ENCODE measurements around the gene TUBA1C.

DNA sequence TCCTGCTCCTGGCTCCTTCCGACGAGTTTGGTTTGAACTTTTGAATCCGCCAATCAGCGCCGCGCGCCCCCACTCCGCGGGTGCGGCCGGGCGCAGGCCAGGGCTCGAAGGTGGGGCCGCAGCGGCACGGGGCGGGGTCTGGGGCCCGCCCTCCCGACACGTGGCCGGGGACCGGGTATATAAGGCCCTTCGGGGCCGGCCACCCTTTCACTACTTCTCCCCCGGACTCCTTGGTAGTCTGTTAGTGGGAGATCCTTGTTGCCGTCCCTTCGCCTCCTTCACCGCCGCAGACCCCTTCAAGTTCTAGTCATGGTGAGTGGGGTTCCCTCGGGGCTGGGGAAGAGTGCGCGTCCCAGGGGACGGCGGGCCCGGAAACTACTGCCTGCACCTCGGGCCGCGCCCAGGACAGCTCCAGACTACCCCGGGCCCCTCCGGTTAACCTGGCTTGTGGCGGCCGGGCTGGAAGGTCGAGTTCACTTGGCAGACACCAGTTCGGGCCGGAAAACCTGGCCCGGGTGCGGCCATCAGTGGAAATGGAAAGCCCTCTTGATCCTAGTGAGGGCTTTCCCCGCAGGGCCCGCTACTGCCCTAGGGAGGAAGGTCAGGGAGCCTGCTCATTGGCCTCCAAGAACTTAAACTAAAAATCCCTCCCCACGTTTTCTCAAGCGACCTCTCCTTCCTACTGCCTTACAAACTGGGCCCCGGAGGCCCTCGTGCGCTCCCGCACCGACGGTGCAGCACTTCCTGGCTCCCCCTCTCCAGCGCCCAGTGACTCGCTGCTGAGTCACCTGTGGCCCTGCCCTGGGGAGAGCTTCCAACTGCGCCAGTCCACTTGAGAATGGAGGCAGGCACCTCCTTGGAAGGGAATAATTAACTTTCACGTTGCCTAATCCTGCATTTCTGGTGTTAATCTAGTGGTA is at the start of gene TUBA1C:
- TF ChIP-seq, protein P1, sequence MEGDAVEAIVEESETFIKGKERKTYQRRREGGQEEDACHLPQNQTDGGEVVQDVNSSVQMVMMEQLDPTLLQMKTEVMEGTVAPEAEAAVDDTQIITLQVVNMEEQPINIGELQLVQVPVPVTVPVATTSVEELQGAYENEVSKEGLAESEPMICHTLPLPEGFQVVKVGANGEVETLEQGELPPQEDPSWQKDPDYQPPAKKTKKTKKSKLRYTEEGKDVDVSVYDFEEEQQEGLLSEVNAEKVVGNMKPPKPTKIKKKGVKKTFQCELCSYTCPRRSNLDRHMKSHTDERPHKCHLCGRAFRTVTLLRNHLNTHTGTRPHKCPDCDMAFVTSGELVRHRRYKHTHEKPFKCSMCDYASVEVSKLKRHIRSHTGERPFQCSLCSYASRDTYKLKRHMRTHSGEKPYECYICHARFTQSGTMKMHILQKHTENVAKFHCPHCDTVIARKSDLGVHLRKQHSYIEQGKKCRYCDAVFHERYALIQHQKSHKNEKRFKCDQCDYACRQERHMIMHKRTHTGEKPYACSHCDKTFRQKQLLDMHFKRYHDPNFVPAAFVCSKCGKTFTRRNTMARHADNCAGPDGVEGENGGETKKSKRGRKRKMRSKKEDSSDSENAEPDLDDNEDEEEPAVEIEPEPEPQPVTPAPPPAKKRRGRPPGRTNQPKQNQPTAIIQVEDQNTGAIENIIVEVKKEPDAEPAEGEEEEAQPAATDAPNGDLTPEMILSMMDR (IDR thresholded peaks at IDR 0.05 in 4 of 5, conservative IDR thresholded peaks at IDR 0.05 in 1 of 5): no peak
- TF ChIP-seq POLR2A (IDR thresholded peaks at IDR 0.05): peak; percentile 66 to 88

Data from gastrocnemius medialis (tissue), 4 donors.